DMS114 treated with DMSO at 0.1 percent for 48 hours (cell line): ENCODE data around the gene NF1.
"Not testable (repeated sequence)": the region's sequence is repeated elsewhere in the genome, so short reads cannot be mapped to it uniquely, and the experiment has no call there.

ENCODE experiments used
- DNase-seq: peaks from one replicate; lab custom pipeline; 2025; ENCODE audit not compliant: unreplicated experiment; lab: John Stamatoyannopoulos, UW

NF1 gene

DNA sequence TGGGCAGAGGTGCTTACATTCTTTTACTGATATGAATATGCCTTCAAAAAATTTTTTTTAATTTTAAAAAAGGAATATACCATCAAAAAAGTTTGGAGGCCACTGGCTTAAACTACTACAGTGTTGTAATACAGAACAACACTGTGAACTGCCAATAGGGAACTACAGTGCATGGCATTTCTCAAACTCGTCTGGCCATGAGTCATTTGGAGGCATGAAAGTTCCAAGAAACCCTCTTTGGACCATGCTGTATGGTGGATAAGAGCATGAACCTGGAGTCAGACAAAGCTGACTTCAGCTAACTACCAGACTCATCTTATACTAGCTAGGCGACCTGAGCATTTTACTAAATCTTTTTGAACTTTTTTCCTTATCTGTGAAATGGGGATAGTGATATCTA, 9.2 kb upstream of the NF1 start:
- no peak for DNase-seq

DNA sequence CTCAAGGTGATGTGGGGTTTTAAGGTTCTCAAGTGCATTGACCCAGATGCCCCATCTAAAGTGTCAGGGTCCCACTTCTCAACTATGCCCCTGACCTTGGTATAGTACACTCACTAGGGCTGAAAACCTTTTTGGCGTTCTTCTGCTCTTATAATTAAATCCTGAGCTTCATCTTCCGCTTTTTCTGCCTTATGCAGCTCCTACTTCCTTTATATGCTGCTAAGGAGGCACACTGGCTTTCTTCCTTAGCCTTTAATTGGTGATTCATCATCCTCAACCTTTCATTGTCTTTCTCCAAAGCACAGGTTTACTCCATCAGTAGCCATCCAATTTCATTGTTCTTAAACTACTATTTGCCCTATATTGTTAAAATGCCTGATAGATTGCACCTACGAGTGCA, 5.3 kb upstream of the NF1 start:
- DNase-seq, result no peak

DNA sequence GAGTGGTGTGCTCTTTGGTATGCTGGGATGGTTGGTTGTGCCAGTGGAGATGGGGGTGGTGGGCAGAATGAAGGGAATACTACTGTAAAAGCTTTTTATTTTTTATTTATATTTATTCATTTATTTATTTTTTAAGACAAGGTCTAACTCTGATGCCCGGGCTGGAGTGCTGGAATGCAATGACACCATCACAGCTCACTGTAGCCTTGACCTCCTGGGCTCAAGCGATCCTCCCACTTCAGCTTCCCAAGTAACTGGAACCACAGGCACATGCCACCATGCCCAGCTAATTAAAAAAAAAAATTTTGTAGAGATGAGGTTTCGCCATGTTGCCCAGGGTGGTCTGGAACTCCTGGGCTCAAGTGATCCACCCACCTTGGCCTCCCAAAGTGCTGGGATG, 4.1 kb upstream of the NF1 start:
- not testable (repeated sequence) for DNase-seq

DNA sequence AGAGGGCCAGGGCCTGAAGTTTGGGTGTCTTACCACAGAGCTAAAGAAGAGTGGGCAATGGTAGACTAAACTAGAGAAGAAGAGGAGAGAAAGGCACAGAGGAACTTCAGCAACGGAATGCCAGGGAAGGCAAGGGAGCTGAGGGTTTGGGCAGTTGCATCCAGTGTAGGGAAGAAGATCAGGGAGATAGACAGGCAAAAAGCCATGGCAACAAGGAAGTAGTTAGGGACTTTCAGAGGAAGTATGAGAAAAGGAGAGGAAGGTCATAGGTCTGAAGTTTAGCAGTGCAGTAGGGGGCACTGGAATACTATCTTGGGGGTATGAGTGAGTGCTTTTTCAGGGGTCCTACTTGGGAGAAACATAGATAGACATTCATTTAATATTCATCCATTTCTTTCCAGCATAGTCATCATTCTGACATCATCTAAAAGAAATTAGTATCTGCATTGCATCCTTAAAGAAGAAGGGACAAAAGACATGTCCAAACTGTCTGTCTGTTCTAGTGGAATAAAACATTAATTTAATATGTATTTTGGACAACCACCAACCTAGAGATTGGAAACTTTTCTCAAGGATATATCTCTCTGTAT, 2.2 kb upstream of the NF1 start:
- no peak for DNase-seq

DNA sequence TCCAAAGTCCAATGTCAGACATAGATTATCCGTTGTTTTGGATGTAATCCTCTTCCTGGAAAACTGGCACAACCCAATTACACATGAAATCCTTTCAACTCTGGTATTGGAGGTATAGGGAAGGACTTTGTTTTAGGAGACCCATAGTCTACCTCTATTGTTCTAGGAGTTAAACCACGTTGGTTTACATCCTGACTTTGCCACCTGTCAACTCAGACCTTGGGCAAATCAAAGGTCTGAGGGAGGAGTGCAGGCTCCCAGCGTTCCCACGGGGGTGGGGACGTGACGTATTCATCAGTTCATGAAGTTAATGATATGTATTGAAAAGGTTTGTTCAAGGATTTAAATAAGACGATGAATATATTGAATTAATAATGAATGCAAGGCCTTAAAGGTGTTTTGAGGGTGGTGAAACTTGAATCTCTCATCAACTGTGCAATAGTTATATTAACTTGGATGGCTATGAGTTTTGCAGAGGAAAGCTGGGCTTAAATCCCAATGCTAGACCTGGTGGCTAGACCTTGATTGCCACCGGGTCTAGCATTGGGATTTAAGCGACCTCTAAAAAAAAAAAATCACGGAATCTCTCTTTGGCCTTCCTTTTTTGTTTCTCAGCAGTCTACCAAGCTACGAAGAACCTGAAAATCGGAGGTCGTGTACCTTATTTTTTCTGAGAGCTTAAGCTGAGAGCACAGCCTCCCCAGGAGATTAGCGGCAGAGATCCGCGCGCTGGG, 744 bp upstream of the NF1 start:
- DNase-seq, result no peak

DNA sequence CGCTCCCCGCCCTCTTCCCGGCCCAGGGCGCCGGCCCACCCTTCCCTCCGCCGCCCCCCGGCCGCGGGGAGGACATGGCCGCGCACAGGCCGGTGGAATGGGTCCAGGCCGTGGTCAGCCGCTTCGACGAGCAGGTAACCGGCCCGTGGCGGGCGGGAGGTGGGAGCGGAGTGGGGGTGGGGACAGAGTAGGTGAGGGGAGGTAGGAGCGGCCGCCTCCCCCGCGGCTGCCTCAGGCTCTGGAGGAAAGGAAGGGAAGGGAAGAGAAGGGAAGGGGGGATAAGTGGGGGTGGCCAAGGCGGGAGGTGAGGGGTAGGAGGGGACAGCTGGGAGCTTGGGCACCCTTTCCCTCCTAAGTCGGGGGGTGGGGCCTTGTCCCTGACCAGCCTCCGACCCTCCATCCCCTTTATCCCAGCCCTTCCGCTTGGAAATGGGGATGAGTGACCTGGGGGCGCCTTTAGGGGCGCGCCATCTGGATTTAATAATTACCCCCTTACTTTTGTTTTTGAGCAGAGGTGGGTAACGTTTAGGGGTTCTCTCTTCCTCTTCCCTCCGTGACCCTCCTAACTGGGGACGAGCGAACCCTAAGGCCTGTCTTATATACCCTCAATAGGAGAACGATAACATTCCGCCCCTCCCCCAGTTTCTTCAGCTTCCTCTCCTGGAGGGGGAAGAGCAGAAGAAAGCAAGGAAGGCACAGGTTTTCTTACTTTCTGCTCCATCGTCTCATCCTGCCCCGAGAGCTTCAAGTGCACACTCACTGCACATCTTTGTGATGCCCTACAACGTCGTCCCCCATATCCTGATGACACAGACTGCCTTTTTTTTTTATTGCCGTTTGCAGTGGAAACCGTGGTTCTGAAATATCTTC, 694 bp downstream of the NF1 start:
- DNase-seq, result no peak

DNA sequence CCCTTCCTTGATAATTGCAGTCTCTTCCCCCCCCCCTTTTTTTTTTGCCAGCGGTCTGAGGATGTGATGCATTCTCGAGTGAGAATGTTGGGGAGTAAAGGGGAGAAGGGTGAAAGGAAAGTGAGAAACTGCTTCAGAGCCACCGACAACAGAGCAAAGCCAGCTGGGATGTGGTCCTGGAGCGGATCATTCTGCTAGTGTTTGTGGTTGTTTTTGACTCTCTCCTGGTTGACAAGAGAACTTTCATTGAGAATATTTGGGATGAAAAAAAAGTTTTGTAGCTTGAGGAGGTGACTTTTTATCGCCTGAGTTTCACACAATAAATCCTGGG, 1.3 kb downstream of the NF1 start:
- DNase-seq, result no peak

DNA sequence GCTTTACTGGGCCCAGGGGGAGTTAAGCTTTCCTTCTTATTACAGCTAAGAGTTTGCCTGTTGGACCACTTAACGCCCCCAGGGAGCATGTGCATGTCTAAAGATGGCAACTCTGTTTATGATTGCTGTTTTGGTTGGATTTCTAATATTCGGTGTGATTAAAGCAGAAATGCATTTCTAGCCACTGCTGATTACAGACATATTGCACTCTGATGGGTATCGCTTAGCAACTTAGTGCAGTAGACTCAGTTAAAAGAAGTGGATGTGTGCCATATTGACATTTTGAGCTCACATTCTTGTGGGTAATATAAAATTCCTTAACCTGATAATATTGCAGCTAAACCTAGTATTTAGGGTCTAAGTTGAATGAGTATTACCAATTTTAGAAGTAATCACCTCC, 4.2 kb downstream of the NF1 start:
- no peak for DNase-seq

DNA sequence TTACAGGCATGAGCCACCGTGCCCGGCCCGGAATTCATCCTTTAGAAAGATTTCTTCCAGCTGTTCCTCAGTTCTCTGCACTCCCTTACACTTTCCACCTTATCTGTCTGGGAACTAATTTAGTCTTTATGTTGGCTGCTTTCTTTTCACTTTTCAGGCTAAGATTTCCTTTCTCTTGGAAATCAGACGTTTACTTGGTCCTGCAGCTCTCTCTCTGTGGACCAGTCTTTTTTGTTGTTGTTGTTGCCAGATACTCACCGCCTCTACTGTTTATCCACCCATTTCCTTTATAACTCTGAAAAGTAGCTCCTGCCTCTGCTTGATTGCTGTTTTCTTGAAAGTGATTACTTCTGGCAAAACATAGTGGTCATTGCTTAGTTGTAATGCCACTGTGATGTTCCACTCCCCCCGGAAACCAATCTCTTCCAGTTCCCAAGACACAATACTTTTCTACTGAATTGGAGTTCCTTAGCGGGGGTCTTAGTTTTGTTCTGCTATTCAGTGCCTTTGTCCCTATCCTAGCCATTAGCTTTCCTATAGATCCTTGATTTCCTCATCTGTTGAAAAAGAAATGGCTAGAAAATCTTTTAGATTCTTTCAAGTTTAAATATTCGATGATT, 6.2 kb downstream of the NF1 start:
- DNase-seq, result no peak

DNA sequence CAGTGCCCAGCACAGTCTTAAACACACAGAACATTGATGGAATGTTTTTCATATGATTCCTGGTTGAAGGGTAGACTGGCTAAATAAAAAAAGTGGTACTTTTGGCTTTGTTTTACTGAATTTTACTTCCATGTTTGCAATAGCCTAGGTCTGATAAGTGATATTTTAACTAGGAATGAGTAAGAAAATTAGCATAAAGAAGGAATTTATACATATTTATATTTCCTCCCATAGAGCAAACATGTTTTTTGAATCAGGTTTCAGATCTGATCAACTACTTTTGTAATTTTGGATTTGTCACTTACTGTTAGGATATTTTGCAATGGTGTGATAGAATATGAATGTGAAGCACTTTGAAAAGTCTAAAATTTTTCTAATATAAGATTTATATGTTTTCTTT, 7.2 kb downstream of the NF1 start:
- DNase-seq, result no peak

DNA sequence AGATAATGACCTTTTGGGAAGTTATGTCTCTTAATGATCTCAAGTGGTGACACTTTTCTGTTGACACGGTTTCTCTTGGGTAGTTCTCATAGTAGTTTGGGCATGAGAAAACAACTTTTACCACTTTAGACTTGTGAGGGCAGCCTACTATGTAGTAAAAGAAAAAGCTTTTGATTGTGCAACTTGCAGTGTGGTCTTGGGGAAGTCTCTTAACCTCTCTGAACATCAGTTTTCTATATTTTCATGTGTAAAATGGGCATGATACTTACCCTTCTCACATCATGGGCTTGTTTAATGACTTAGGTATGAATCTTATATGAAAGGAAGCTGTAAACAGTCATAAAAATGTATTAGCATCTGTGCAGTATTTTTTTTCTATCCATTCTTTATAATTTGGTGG, 11.2 kb downstream of the NF1 start:
- no peak for DNase-seq

DNA sequence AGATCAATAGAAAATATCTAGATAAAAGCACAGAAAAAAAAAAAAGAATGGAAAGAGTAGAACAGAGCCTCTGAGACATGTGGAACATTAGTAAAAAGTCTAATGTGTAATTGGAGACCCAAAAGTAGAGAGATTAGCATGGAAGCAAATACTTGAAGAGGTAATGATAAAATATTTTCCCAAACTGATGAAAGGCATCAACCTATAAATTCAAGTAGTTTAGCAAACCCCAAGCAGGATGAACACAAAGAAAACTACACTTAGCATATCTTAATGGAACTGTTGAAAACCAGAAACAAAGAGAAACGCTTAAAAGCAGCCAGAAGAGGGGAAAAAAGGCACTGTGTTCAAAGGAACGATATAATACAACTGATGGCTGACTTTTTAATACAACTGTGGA, 16.4 kb downstream of the NF1 start:
- no peak for DNase-seq

DNA sequence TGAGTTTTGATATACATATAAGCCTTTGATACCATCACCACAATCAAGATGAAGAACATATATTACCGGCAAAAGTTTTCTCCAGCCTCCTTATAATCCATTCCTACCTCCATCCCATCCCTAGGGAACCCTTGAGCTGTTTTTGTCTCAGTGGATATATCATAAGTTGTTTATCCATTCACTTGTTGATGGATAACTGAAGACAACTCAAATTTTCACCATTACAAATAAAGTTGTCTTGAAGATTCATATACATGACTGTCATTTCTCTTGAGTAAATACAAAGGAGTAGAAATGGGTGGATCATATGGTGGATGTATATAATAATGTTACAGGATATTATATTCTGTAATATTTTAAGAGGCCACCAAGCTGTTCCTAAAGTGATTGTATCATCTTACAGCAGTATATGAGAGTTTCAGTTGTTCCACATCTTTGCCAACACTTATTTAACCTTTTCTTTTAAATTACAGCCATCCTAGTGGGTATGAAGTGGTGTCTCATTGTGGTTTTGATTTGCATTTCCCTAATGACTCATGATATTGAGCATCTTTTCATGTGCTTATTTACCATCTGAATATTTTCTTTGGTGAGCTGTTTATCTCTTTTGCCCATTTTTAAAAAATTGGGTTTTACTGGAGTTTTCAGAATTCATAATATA, 17.4 kb downstream of the NF1 start:
- no peak for DNase-seq

DNA sequence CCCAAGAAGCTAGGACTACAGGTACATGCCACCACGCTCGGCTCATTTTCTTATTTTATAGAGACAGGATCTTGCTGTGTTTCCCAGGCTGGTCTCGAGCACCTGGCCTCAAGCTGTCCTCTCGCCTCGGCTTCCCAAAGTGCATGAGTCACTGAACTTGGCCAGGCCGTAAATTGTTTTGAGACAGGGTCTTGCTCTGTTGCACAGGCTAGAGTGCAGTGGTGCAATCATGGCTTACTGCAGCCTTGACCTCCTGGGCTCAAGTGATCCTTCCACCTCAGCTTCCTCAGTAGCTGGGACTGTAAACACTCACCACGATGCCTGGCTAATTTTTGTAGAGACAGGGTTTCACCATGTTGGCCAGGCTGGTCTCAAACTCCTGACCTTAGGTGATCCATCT, 18.6 kb downstream of the NF1 start:
- not testable (repeated sequence) for DNase-seq

DNA sequence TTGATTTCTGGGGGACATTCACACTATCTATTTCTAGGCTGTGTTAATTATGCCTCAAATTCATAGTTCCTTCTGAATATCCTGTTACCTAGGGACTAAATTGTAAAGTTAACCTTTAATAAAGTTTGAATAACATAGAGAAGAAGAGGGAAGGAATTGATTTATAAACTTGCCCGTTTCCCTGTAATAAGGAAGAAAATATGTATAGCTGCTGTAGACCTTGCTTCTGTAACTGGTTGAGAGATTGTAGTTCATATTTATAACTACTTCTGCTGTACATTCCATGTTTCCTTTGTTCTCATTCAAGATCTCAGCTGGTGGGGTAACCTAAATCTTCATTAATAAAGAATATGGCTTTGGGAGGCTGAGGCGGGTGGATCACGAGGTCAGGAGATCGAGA, 19.2 kb downstream of the NF1 start:
- no peak for DNase-seq

DNA sequence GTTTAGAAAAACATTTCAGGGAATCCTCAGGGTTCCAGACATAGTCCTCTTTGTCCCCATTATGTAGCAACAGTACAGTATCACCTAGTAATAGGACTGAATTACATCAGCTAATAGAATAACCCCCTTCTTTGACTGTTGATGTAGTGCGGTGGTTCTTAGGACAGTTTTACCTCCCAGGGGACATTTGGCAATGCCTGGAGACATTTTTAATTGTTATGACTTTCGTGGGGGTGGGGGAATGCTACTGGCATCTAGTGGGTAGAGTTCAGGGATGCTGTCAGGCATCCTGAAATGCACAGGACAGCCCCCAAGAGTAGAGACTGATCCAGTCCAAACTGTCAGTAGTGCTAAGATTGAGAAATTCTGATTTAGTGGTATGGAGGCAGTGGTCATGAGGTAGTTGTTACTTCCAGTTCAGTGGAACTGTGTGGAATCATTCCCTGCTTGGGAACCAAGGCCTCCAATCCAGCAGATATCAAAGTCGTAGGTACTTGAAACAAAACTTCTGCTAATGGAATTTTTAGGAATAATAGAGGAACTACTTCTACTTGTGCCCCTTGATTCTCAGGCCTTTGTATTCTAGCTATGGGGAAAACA, 20.3 kb downstream of the NF1 start:
- no peak for DNase-seq

DNA sequence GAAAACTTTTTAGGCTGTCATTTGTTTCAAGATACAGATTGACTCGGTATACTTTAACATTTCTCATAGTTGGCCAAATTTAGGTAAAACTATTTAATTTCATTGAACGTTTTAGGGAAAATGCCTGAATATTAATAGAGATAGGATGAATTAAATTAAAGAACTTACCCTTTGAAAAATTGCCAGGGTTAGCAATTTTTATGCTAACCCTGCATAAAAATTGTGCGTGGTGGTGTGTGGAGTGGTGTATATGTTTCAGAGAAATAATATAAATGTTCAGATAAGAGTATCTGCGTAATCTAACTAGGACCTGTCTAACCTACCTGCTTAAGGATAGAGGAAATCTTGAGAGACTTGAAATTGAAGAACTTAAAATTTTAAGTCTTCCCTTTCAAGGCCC, 21.4 kb downstream of the NF1 start:
- DNase-seq, result no peak

DNA sequence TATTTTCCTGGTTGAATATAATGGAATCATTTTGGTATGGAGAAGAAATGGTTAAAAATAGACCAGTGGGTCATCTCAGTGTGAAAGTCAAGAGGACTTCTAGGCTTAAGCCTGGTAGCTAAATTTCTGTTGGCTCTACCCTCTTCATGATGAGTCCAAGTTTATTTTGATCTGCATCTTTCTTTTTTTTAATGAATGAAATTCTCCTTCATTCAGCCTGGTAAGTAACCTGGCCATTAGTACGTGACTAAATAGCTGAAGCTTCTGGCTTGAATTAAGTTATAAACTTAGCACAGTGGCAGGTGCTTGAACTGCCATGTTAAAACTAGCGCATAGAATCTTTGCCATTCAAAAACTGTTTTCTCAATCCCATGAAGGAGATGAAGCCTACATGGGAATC, 28.0 kb downstream of the NF1 start:
- no peak for DNase-seq

DNA sequence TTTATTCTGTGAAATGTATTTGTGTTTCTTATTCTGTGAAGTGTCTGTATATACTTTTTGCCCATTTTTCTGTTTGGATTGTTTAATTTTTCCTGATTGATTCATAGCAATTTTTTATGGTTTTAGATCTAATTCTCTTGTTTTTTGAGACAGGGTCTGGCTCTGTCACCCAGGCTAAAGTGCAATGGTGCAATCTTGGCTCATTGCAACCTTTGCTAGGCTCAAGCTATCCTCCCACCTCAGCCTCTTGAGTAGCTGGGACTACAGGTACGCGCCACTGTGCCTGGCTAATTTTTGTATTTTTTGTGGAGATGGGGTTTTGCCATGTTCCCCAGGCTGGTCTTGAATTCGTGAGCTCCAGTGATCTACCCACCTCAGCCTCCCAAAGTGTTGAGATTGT, 31.5 kb downstream of the NF1 start:
- no peak for DNase-seq

DNA sequence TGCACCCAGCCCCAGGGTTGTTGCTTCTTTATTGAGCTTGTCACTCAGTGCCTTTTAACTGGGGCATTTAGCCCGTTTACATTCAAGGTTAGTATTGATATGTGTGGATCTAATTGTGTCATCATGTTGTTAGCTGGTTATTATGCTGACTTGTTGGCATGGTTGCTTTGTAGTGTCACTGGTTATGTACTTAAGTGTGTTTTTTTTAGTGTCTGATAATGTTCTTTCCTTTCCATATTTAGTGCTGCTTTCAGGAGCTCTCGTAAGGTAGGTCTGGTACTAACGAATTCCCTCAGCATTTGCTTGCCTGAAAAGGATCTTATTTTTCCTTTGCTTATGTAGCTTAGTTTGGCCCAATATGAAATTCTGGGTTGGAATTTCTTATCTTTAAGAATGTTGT, 33.5 kb downstream of the NF1 start:
- DNase-seq, result no peak
